GM21576 (cell line): ENCODE data around the gene ZFP36.

ENCODE experiments used
- ATAC-seq: cut with Tn5 transposase; IDR thresholded peaks from one replicate; pipeline ENCODE4 v1.9.1; 2021; ENCODE audit warnings: mild to moderate bottlenecking, moderate library complexity; ENCODE audit not compliant: unreplicated experiment

ZFP36 gene

DNA sequence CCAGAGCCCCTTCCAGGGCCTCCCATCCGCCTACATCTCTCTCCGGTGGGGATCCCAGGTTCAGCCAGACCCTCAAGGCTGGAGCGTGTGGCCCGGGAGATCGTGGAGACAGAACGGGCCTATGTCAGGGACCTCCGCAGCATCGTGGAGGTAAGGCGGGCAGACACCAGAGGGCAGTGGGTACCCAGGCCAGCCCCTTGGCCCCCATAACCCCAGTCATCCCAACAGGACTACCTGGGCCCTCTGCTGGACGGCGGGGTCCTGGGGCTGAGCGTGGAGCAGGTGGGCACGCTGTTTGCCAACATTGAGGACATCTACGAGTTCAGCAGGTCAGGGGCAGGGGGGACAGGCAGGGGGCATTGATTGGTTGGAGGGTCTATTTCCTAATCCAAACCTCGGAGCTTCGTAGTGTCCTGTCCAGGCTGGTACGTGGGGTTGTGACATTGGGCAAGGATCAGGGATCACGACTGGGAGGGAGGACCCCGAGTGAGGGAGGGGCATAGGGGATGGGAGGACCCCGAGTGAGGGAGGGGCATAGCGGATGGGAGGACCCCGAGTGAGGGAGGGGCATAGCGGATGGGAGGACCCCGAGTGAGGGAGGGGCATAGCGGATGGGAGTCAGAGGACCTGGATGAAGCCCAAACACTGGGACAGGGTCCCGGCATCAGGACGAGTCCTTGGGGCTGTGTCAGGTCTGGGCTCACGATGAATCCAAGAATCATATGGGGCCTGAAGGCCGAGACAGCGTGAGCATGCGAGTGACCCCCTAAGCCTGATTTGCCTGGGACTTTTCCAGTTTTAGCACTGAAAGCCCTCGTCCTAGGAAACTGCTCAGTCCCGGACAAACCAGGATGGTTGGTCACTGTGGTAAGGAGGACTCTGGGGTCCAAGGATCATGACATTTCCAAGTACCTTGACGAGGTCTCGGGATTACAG, 8.7 kb downstream of the ZFP36 start:
- ATAC-seq, result no peak

DNA sequence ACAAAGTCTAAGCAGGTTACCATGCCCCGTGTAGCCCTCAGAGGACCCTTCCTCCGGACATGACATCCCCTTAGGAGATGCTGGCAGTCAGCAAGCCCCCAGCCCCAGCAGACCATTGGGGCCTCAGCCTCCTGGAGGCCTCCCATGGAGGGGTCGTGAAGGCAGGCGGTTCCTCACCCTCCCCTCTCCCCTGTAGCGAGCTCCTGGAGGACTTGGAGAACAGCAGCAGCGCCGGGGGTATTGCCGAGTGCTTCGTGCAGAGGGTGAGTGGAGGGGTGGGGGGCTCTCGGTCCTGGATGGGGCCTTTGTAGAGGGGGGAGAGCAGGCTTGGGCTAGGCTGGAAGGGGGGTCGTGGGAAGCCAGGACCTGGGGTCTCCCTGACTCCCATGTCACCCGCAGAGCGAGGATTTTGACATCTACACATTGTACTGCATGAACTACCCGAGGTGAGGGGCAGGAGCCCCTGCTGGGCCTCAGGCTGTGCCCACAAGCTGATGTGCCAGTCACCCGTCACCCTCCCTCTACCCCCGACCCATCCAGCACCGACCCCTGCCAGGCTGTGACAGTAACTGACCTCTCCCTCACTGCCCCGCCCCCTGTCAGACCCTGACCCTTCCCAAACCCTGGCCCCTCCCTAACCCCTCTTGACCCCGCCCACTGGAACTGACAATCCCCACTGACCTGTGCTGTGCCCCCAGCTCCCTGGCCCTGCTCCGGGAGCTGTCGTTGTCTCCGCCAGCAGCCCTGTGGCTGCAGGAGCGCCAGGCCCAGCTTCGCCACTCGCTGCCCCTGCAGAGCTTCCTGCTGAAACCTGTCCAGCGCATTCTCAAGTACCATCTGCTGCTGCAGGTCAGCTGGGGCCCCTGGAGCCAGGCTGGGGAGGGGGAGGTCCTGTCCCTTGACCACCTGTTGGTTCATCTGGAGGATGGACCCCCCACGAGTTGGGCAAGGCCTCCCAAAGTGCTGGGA, 9.8 kb downstream of the ZFP36 start:
- ATAC-seq, result no peak

DNA sequence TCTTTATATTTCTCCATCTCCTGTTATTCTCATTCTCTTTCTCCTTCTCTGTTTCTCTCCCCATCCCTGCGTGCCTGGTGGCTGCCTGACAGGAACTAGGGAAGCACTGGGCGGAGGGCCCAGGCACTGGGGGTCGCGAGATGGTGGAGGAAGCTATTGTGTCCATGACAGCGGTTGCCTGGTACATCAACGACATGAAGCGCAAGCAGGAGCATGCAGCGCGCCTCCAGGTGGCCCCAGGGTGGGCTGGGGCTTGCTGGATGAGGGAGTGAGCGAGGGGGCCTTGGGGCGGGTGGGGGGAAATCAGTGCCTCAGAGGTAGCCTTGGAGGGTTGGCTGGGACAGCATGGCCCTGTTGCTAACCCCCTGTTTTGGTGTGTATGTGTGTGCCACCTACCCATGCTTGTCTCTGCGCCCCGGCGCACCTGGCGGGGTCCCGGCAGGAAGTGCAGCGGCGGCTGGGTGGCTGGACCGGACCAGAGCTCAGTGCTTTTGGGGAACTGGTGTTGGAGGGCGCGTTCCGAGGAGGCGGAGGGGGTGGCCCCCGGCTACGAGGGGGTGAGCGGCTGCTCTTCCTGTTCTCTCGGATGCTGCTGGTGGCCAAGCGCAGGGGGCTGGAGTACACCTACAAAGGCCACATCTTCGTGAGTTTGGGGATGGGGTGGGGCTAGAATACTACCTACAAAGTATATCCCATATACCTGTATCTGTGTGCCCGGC, 11.0 kb downstream of the ZFP36 start:
- no peak for ATAC-seq

DNA sequence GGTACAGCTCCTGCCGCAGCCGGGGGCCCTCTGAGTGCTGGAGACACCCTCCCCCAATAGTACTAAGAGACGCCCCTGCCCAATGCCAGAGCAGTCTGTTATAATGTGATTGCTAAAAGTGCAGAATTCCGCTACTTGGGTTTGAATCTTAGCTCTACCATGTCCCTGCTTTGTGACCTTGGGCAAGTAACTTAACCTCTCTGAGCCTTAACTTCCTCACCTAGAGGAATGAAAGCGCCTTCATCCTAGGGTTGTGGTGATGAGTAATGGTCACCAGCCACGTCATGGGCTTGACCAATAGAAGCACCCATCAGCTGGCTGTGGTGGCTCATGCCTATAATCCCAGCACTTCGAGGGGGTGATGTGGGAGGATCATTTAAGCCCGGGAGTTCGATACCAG, 12.4 kb downstream of the ZFP36 start:
- ATAC-seq, result no peak

DNA sequence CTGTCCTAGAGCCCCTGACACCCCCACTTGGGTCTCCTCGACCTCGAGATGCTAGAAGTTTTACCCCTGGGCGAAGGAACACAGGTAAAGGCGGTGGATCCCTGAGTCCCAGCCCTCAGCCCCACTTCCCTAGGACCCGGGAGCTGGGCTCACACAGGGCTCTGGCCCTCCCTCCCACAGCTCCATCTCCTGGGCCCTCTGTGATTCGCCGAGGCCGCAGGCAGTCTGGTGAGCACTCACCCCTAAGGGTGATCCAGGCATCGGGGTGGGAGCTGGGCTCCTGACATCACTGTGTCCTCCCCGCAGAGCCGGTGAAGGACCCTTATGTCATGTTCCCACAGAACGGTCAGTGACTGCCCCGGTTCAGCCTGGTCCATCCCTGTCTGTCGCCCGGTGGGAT, 14.1 kb downstream of the ZFP36 start:
- ATAC-seq, result no peak

DNA sequence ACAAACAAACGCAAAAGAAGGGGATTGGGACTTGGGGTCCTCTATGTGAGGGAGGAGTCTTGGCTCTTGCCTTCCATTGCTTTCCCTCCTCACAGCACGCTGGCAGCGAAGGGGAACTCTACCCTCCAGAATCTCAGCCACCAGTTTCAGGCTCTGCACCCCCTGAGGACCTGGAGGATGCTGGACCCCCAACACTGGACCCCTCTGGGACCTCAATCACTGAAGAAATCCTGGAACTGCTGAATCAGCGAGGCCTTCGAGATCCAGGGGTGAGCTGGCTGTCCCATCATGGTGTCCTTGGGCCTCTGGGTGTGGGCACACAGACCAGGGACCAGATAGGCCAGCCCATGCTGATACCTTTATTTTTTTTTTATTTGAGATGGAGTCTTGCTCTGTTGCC, 15.4 kb downstream of the ZFP36 start:
- ATAC-seq, result no peak

DNA sequence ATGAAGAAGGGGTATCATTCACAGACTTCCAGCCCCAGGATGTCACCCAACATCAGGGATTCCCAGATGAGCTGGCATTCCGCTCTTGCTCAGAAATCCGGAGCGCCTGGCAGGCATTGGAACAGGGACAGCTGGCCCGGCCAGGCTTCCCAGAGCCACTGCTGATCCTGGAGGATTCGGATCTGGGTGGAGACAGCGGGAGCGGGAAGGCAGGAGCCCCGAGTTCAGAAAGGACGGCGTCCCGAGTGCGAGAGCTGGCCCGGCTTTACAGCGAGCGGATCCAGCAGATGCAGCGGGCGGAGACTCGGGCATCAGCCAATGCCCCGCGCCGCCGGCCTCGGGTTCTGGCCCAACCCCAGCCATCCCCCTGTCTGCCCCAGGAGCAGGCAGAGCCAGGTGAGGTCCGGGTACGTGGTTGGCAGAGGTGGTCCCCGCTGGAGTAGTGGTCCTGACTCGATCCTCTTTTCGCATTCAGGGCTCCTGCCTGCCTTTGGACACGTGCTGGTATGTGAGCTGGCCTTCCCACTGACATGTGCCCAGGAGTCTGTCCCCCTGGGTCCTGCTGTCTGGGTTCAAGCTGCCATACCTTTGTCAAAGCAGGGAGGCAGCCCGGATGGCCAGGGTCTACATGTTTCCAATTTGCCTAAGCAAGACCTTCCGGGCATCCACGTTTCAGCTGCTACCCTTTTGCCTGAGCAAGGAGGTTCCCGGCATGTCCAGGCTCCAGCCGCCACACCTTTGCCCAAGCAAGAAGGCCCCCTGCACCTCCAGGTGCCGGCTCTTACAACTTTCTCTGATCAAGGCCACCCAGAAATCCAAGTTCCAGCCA, 16.8 kb downstream of the ZFP36 start:
- no peak for ATAC-seq

DNA sequence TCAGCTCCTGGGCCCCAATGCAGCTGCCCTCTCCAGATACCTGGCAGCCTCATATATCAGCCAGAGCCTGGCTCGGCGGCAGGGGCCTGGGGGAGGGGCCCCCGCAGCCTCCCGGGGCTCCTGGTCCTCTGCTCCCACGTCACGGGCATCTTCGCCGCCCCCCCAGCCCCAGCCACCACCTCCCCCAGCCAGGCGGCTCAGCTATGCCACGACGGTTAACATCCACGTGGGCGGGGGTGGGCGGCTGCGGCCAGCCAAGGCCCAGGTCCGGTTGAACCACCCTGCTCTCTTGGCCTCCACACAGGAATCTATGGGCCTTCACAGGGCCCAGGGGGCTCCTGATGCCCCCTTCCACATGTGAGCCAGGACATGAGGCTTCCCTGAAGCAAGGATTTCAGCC, 18.3 kb downstream of the ZFP36 start:
- ATAC-seq, result no peak

DNA sequence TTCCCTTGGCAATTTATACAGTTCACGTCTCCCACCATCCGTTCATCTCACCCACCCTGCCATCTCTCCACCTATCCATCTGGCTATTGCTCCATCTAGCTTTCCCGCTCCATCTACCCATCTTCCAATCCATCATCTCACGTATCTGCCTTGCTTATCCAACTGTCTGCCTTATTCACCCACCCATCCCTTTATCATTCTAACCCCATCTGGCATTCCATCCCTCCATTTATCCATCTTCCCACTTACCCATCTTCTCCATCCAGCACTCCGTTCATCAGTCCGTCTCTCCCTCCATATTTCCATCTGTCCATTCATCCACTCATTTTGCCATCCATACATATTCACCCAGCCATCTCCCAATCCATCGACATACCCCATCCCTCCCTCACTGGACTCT, 19.1 kb downstream of the ZFP36 start:
- ATAC-seq, result no peak

DNA sequence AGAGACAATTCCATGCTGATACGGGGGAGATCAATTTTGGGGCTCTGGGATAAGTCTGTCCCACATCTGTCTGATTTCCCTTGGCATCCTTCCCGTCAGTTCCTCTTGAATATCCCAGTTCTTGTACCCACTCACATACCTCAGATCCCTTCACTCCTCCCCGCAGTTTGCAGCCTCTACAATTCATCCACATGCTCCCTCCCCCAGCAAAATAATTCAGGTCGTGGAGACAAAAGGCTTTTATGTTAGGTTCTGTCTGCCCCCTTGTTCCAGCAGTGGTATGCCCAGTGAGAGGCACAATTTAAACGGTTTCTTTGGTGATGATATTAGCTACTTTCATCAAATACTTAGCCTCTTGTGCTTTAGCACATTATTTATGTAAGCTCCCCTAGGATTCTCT, 19.5 kb downstream of the ZFP36 start:
- ATAC-seq, result no peak

DNA sequence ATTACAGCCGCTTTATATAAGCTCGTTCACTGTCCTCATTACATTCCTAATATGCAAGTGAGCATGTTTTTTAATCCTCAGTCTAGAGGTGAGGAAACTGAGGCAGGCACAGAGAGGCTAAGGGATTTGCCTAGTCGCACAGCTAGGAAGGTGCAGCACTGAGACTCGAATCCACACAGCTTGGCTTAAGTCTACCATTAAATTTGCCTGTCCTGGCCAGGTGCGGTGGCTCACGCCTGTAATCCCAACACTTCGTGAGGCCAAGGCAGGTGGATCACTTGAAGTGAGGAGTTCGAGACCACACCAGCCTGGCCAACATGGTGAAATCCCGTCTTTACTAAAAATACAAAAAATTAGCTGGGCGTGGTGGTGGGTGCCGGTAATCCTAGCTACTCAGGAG, 21.1 kb downstream of the ZFP36 start:
- ATAC-seq, result no peak

DNA sequence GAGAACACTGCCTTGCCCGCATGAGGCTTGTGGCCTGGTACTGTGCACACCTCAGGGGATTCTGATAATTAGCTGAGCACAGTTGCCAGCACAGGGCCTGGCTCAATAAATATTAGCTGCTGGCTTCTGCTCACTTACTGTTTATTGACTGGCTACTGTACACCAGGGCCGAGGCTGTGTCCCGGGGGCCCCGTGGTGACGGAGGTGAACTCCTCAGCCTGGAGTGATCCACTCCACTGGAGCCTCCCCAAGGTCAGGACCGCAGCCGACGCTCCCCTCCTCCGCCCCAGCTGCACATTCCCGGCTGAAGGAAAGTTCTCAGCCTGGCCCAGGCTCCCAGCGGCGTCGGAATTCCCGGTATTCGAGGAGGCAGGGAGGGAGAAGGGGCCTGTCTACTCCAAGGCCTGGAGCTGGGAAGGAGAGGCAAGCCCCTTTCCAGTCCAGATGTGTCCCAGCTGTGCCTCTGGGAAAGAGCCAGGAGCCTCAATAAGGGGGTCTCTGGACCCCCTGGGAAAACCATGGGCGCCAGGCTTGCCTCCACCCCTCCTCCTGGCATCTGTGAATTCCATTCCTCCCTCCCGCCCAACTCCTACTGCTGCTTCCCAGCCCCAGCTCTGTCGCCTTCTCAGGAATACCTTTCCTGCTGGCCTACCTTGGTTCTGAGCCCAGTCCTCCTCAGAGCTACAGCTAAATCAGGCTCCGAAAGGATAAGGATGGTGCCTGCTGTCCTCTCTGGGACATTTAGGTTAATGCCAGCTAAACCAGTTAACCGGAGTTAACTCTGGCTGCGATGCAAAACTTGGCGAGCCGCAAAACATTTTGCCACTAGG, 21.9 kb downstream of the ZFP36 start:
- no peak for ATAC-seq

DNA sequence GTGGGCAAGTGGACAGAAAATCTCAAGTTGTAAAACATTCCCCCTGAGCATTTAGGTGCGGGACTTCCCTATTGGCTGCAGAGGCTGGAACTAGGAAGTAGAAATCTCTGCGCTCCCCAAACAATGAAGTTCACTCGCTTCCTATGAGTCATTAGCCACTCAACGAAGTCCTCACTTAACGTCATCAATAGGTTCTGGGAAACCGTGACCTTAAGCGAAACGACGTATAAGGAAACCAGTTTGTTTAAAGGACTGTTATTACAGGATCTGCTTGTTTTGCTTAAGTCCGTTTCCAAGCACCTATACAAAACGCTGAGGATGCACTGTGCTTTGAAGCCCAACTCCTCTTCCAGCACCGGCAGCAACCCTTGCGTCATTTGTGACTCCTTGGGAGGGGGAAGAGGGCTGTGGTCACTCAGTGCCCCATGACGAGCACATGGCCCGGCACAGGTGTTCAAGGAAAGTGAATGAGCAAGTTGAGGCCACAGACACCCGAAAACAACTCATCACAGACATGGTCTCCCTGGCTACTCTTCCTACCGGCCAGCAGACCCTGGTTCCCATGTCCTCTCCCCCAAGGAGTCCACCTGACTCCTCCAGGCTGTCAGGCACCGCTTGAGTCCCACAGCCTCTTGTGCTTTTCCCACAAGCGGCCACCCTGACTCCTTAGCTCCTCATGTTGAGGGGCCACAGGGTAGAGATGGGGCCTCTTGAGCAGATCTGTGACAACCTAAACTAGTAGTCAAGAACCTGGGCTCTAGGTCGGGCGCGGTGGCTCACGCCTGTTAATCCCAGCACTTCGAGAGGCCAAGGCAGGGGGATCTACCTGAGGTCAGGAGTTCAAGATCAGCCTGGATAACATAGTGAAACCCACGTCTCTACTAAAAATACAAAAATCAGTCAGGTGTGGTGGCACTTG, 24.3 kb downstream of the ZFP36 start:
- ATAC-seq, result no peak

DNA sequence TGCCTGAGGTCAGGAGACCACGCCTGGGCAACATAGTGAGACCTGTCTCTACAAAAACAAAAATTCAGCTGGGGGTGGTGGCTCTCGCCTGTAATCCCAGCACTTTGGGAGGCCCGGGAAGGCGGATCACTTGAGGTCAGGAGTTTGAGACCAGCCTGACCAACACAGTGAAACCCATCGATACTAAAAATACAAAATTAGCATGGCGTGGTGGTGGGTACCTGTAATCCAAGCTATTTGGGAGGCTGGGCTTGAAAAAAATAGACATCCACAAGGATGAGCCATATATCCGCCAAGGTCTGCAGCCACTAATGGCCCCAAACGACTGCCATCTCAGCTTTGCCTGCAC, 26.0 kb downstream of the ZFP36 start:
- ATAC-seq, result no peak

DNA sequence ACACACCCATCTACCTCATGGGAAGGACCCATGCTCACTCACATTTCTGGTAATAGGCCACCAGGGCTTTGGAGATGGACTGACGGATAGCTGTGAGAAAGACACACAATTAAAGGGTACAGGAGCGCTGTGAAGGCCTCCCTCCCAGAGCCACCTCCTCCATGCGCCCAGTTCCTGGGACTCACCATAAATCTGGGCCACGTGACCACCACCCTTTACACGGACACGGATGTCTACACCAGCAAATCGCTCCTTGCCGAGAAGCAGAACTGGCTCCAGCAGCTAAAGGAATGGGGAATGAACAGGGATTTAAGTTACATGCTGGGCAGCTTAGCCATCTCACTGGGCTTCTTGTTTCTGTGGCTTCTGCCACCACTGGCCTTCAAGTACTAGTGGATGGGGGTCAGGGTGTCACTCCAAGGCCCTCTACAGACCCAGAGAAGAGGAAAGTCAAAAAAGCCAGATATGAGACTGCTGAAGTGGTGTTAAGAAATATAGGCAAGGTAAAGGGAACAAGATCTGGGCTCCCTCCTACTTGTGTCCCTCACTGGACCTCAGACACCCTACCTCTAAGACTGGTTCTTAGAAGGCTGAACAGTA, 26.9 kb downstream of the ZFP36 start:
- ATAC-seq, result no peak

DNA sequence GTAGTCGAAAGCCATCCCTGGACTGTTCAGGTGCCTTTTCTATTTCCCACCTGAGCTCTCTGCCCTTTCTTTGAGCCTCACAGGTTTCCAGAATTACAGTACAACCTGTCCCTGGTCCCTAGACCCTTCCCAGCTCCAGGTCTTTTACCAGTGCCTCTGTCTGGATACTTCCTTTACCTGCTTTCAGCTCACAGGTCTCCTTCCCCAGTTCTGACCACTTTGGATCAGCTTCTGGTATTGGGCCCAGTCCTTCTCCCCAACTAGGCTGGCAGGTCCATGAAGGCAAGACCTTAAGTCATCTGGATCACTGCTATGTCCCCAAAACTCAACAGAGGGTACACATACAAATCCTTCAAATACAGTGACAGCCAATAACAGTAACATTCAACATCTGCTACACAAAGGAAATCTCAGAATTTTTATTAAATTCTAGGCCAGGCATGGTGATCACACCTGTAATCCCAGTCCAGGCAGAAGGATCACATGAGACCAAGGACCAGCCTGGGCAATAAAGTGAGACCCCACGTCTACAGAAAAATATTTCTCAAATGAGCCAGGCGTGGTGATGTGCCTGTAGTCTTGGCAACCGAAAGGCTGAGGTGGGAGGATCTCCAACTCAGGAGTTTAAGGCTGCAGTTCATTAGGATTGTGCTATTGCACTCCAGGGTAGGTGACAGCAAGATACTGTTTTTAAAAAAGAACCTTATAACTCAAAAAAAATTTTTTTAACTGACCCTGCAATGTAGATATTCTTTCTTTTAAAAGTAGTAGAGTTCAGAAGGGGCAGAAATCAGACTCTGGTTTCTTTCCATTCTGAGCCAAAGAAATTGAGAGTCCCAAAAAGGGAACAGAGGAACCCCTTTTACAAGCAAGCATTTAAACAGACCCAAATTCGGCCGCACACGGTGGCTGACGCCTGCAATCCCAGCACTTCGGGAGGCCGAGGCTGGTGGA, 27.8 kb downstream of the ZFP36 start:
- ATAC-seq, result no peak
